Hindlimb muscle (tissue), 1 donor: Measurements from ENCODE around the gene NEURL4. TPM values are rescaled to one million over a fixed set of nuclear protein-coding genes. Genes with fewer than 3 reads are reported as not detected.

Experiments used
- DNase-seq: peaks from one replicate; pipeline ENCODE4 v3.0.0-alpha.2; 2013
- polyA plus RNA-seq: library from polyadenylated mRNA; unstranded; fragments of 120-200 nt; gene quantifications from one replicate; pipeline ENCODE4 v1.2.1, GENCODE V29; 2013; ENCODE audit not compliant: insufficient read length

NEURL4 gene
- polyA plus RNA-seq, 1 donor, result 23.9 TPM

DNA sequence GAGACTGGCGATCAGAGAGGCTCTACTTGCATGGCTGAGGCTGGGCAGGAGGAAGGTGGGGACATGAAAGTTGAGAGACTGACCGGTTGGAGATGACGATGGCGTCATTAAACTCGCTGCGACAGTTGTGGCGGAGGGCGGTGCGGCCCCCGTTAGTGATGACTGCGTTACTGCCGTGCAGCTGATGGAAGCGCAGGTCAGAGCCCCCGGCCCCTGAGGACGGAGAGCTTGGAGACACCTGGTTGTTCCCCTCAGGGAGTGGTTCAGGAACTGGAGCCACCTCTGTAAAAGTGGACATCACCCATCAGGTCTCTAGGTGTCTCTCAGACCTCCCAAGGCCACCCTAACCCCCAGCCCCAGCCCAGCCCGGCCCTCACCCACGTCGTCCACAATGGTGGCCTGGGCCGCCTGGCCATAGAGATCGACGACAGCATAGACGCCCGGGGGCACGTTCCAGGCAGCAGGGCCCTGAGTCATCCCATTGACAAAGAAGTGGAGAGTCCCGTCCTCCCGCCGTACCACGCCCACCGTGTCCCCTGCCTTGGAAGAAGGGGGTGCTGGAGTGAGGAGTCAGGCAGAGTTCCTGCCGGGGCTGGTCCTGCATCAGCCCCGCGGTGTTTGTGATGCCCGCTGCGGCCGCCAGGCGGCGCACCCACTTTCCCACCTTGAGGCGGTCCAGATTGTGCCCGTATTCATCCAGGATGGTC lies 5.3 kb downstream of the NEURL4 start:
- DNase-seq, result no peak

DNA sequence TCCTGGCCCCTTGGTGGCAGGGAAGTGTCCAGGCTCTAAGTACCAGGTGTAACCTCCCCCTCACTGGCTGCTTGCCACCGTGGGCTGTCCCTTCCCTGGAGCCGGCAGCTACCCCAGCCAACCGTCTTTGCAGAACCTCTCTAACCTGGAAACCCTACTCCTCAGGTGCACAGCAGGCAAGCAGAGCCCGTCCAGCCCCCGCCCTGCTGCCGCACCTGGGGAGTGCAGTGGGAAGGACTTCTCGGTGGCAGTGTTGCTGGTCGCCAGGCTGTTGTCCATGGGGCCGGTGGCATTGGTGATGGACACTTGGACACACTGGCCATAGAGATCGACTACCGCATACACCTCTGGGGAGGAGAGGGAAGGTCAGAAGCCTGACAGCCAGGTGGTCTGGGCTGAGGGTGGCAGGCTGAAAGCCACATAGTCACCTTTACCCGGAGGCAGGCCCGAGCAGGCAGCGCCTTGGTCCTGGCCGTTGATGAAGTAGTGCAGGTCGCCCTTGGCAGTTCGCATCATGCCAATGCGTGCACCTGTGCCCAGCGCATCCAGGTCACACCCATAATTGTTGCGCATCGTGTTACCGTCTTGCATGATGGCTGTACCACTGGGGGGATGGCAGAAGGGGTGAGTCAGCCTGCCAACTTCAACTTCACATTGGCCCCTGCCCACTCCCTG lies 6.5 kb downstream of the NEURL4 start:
- no peak for DNase-seq

DNA sequence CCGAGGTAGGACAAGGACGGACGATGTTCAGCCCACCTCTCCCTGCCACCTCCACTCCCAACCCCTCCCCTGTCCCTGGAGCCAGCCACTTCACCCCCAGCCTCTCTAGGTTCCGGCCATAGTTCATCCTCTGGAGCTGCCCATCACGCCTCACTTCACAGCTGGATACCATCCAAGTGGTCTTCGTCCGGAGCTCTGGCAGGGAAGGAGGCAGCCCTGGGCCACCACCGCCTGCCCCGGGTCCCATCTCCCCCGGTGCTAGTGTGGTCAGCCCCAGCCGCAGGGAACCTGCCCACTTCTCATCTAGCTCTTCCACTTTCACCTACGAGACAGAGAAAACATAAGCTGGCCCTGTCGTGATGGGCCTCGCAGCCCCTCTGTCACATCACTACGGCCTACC lies 7.7 kb downstream of the NEURL4 start:
- DNase-seq, result no peak

DNA sequence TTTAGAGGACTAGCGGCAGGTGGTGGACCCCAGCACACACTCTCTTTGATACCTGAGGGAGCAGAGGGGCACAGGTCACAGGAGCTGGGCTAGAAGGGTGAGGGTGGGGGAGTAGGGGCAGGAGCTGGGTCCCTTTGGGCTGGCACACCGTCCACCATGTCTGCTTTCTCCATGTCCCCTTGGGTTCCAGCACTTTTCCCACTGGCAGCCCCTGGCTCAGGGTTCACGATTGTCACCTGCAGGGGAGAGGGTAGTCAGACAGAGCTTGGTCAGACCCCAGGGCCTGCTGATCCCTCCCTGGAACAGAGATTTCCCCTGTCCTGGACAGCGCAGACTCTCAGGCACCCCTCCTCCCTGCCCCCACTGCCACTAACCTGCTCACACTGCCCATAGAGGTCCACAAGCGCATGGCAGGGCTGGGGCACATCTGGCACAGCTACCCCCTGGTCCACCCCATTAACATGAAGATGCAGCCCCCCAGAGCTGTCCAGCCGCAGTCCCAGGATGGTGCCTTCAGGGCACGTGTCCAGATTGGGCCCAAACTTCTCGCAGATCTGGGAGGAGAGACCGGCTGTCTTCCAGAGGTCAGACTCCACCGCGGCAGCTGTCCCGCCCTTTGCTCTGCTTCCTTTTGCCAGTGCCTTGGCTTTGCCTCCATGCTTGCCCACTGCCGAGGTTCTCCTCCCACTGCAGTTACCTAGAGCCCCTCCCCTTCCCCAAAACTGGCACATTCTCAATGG lies 10.8 kb downstream of the NEURL4 start:
- no peak for DNase-seq

DNA sequence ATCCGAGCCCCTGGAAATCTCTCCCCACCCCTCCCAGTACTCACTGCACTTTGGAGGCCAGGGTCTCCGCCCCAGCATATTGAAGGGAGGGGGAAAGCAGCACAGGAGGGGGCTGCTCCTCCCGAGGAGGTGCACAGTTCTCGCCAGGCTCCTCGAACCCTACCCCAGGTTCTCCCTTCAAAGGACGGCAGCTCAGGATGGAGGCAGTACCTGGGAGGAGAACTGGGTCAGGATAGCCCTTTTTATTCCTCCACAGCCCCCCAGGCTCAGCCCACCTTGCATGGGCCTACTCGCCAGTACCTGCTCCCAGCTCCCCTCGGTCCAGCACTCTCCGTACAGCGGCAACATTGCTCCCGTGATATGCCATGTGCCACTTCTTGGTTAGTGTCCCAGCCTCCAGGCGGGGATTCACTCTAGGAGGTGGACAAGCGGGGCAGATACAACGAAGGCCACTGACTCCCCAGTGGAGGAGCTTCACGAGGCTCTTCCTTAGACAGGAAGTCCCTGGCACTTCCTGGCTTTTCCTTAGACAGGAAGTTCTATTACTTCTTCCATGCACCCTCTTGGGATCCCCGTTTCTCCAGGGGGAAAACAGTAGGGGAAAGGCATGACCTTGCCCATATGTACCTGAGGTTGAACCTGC lies 11.9 kb downstream of the NEURL4 start:
- no peak for DNase-seq

DNA sequence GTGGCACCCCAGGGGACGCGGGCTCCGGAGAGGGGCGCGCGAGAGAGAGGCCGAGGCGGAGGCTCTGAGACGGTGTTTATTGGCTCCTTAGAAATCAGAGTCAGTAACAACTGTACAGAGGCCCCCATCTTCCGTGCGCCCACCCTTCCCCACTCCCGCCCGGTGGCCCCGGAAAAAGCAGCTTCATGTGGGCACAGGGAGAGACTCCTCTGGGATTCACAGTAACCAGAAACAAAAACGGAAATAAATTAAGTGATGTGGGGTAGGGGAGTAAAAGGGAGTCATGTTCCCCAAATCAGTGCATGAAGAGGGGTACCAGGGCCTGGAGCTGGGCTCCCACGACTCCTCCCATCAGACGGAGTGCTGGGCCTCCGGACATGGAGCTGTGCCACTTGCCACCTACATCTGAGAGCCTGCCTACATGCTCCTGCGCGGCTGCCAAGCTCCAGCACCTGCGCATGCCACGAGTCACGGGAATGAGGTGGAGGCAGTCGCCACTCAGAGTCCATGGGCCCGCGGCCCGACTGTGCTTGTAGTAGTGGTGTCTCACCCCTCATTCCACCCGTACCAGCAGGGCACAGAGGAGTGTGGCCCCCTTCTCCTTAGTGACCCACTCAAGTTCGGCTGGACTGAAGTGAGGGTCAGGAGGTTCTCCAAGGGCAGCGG lies 13.4 kb downstream of the NEURL4 start:
- no peak for DNase-seq

DNA sequence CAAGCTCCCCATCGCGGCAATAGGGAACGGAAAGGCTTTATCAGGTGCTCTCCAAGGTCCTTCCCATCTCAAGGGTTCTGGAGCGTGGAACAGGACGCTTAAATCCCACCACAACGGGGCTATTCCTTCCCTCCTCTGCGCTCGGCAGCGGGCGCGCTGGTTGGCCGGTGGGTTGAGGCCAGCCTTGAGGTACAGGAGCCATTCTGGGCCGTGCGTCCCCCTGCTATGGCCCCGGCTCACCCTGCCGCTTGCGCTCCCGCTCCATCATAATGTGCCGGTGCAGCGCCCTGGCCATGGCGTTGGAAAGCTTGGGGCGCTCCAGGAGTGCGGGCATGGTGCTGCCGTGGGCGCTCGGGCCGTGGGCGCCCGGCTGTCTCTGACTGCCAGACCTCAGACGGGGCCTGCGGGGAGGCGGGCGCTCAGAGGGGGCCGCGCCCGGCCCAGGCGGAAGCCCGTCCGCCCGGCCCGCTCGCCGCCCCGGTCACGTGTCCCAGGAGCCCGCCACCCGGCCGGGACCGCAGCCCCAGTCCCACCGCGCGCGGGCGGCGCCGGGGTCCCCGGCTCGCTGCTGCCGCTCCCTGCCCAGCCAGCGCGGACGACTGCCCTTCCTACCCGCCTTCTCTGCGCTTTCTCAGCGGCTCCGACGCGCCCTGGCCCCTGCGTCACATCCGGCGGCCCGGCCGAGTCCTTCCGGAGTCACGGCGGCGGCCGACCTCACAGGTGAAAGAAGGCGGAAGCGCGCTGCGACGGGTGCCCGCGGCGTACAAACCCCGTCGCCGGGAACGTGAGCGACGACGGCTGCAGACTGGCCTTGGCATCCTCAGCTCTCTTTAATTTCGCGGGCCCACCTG lies 14.2 kb downstream of the NEURL4 start, which contains the start of gene GPS2:
TSS of gene GPS2 (minus strand) at position 642 of the 851 bp plus-strand sequence. CDS start at position 334, 308 bp downstream.
- peak; percentile 90 for DNase-seq

DNA sequence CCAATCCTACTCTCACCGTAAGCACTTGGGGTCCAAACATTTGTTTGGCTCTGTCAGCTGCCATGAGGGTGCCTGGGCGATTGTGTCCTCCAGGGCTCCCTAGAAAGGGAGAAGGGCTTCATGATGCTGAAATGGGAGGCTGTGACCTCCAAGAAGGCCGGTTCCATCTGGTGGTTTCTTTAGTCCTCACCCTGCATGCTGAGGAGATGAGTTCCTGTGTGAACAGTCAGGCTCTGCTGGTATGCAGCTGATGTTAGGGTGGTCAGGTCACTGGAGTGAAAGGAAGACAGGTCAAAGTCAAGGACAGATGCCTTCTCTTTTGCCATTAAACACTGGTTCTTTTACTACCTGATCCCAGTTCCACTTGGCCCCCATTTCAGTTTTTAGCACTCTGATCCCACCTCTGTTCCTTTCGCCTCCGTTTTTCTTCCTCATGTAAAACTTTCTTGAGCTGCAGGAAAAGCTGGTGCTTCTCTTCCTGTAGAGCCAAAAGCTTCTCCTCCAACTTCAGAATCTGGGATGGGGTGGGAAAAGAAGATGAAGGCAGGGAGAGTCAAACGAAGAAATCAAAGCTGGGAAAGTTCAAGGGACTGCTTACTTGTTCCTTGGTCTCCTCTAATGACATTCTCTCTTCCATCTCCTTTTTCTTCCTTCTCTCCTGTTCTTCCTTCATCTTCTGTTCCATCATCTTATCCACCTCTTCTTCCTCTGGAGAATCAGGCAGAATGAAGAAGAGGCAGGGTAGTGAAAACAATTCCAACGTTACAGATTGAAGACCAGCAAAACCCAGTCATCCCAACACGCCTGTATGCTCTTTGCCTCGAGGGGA lies 15.0 kb downstream of the NEURL4 start:
- DNase-seq, result no peak

DNA sequence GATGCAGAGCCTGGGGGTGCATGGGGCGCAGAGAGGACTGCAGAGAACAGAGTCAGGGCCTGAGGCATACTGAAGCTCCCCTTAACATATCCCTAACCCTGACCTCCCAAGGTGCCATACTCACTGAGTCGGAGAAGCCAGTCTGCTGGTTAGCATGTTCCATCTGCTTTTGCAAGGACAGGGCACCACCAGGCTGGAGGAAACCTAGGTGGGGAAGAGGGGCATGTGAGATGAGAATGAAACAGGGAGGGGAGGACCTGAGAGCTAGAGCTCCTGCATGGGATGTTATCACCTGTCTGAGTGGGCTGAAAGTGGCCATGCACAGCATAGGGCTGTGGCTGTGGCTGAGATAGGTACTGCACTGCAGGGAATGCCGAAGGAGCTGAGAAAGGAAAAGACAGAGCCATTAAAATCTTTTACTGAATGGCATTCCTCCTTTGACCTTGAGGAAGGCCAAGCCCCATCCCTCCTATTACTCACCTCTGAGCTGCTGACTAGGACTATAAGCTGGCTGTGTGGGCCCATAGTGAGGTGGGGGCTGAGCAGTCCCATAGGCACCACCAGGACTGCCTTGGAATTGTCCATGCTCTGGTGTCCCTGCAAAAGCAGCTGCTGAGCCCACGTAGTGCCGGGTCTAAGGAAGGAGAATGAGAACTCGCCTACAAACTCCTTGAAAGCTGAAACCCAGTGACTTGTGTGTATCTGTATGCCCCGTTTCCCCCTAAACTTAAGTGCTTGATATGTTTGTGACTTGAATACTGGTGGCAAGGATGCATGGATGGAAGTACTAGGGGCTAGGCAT lies 15.8 kb downstream of the NEURL4 start:
- DNase-seq, result no peak

DNA sequence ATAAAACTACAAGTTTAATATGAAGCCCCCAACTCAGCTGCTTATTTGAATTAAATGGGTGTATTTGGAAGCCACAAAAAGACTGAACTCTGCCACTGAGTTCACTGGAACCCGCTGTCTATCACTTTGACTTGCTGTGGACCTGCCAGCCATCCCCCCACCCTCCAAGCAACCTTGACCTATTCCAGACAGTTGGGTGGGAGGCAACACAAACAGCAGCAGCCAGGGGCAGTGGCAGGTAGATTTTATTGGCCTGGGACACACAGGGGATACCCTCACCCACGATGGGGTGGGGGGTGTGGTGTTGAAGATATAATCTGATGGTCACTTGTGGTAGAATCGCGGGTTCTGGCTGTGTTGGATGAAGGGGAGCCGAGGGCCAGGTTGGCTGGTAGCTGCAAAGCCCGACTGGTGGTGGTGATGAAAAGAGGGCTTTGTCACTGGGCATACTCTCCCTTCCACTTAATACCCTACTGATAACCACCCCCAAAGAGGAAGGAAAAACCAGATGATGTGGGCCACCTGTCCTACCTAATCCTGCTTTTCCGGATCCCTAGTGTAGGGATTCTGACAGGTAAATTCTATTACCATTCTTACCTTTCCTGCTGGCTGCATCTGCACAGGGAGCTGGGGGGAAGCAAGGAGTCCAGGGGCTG lies 16.6 kb downstream of the NEURL4 start:
- DNase-seq, result no peak

DNA sequence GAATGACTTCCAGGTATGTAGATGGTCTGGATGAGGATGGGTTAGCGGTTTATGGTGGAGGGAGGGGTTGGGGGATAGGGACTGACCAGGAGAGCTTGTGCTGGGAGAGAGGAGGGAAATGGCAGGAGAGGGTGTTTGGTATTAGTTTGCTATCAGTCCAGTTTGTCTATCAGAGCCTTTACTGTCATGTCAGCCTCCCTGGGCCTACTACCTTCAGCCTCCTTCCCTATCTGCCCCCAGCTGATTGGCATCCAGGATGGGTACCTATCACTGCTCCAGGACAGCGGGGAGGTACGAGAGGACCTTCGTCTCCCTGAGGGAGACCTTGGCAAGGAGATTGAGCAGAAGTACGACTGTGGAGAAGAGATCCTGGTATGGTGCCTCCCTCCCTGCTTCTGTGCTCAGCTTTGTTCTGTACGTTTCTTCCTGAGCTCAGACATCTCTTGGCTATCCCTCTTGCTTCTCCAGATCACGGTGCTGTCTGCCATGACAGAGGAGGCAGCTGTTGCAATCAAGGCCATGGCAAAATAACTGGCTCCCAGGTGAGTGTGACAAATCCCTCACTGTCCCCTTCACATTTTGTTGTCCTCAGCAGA lies 17.9 kb downstream of the NEURL4 start:
- no peak for DNase-seq

DNA sequence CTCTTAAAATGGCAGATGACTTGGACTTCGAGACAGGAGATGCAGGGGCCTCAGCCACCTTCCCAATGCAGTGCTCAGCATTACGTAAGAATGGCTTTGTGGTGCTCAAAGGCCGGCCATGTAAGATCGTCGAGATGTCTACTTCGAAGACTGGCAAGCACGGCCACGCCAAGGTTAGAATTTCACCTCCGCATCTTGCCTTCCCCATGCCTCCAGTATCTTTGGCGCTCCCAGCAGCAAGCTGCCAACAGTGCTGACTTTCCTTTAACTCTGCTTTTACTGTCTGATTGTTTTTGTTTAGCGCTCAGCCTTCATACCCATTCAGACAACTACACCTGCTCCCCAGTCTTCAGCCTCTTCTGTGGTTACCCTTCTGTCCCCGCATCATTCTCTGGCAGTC lies 19.5 kb downstream of the NEURL4 start:
- no peak for DNase-seq

DNA sequence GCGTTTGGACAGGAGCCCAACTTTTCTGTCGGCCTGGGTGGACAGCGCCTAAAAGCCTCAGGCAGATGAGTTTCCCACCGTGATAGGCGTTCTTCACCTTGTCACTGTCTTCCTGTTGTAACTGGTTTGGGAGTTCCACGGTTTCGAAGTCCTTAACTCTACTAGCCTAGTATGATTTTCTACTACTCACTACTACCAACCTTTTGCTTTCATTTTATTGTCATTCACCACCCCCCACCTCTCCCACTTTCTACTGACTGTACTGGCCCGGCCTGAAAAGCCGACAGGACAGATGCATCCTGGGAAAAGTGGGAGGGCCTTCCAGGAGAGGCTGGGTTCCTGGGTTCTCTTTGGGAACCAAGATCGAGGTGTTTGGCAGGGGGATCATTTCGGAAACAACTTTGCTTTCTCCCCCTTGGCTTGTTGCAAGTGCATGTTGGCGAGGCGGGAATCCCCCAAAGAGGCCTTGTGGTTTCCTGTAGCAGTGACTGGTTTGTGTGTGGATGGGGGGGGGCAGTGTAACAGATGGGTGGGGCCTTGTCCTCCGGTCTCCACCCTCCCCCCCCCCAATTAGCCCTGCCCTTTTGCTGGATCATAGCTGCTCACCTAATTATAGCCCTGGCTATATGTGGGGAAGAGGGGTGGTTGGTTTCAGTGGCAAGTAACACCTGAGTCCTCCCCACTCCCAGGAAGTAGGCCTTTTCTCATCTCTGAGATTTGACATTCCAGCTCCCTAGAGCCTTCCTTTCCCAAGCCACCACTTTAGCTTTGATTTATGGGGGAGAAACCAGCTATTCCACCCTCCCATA lies 20.3 kb downstream of the NEURL4 start:
- DNase-seq, result peak; percentile 77

DNA sequence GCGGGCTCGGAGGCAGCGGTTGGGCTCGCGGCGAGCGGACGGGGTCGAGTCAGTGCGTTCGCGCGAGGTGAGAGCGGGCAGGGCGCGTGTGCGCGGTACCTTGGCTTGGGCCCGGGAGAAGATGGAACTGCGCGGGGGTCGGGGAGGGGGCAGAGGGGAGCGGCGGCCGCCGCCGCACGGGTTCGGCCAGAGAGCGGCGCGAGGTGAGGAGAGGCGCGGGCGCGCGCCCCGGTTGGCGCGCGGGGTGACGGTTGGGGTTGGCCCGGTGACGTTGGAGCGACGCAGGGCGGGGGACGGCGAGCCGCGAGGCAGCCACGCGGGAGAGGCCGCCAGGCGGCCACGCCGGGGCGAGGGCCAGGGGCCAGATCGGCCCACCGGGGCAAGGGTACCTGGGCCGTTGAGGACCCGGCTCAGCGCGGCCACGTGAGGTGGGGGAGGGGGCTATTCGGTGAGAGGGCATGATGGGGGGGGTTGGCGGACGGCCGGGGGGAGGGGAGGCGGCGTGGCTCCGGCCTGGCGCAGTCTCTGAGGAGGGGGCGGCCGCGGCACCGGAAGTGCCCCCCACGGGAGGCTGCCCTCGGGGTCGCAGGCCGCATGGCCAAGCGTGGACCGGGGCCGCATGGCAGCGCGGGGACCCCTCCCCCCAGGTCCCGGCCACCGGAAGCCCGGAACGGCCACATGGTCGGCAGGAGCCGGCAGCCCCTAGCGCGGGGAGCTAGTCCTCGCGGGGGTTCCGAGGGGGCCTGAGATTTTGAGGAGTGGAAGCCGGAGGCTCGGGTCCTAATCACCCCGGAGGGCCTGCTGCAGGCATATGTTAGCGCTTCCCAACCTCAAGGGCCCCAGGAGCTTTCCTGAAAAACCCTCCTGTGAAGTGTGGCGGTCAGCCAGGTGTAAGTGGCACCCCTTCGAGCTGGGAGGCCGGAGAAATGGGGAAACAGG lies 21.2 kb downstream of the NEURL4 start:
- DNase-seq, result peak; percentile 64

DNA sequence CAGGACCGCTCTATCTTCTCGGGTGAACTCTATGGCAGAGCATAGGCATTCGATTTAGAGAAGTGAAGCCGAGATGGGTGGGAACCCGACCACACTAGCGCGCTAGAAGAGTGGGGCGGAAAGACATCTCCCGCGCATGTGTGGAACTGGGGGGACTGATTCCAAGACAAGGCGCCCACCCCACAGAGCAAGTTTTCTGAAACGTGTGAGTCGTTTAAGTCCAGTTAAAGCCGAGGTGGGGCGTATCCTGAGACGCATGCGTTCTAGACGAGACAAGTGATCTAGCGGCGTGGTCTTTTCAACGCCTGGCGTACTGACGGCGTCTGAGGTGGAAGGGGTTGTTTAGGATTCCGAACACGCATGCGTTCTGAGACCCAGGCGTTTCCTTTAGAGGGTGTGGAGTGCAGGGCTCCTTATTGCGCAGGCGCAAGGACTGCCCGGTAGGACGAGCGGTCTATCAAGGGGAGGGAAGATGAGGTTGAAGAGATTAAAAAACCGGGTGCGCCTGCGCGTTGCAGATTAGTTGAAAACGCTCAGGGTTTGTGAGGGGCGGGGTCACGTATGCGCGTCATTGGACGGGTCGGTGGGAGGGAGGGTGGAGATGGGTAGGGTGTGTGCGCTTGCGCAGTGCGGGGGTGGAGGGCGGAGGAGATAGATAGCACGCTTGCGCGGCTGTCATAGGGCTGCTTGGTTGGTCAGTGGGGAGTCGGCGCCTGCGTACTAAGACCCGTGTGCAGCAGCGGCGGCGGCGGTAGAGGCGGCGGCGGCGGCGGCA lies 22.0 kb downstream of the NEURL4 start, which contains the start of gene EIF5A:
TSS of gene EIF5A (plus strand) at position 718 of the 775 bp plus-strand sequence. CDS start 2,008 bp downstream, outside the sequence.
- DNase-seq, result peak; percentile 100

DNA sequence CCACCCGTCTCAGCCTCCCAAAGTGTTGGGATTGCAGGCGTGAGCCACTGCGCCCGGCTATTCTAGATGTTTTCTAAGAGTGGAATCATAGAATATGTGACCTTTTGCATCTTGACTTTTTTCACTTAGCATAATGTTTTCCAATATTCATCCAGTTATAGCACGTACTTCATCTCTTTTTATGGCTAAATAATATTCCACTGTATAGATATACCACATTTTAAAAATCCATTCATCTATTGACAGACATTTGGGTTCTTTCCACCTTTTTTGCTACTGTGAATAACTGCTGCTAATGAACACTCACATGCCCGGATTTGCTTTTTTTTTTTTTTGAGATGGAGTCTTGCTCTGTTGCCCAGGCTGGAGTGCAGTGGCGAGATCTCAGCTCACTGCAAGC lies 25.0 kb downstream of the NEURL4 start:
- DNase-seq, result no peak
